HEK293 (cell line): ENCODE data around the gene ZNF665.
"Not testable (repeated sequence)": the region's sequence is repeated elsewhere in the genome, so short reads cannot be mapped to it uniquely, and the experiment has no call there.

Experiments used
- CTCF ChIA-PET: fragments of 350-600 bp; formaldehyde crosslinking; extraction: SDS; loops from one replicate; lab custom pipeline; 2021; ENCODE audit warnings: antibody characterized with exemption; lab: Yijun Ruan, JAX
- POLR2A ChIA-PET: fragments of 300-600 bp; formaldehyde crosslinking; extraction: SDS; loops from one replicate; lab custom pipeline; 2020; ENCODE audit warnings: antibody characterized with exemption, inconsistent platforms; lab: Yijun Ruan, JAX
- H3K27ac ChIP-seq: fragments of 200-500 bp; sonication (Bioruptor generic); 2 replicates; pipeline ENCODE4 v1.5.1; 2014; ENCODE audit warnings: low read depth, low read length, control low read depth, inconsistent platforms; ENCODE audit errors: extremely low read depth
- H3K36me3 ChIP-seq, 2 experiments: fragments of 200-500 bp in 1 of 2; sonication (Bioruptor generic) in 1 of 2; 1 replicate in 1 of 2; 2 replicates in 1 of 2; pipeline ENCODE4 v1.5.1; 2014 to 2017; ENCODE audit warnings: inconsistent platforms in 2 of 2, low read length in 2 of 2; ENCODE audit not compliant: control insufficient read depth in 2 of 2, insufficient read depth in 1 of 2
- H3K4me1 ChIP-seq: fragments of 200-500 bp; sonication (Bioruptor generic); 2 replicates; pipeline ENCODE4 v1.5.1; 2014; ENCODE audit warnings: mild to moderate bottlenecking, low read length, inconsistent platforms; ENCODE audit not compliant: control insufficient read depth, insufficient read depth
- H3K4me3 ChIP-seq: 2 replicates; pipeline ENCODE4 v1.5.1; 2011; ENCODE audit warnings: low read depth, mild to moderate bottlenecking, control low read depth, low read length, moderate library complexity
- H3K9me3 ChIP-seq: fragments of 200-500 bp; sonication (Bioruptor generic); 2 replicates; pipeline ENCODE4 v1.5.1; 2014; ENCODE audit warnings: low read depth, low read length, inconsistent platforms; ENCODE audit not compliant: control insufficient read depth, insufficient read depth
- BCL11B ChIP-seq: fragments of 450-650 bp; formaldehyde crosslinking; IDR thresholded peaks from 2 replicates; pipeline ENCODE4 v1.5.1; 2016; ENCODE audit warnings: low read depth, missing biosample characterization, missing genetic modification characterization
- IKZF3 ChIP-seq: fragments of 450-650 bp; IDR thresholded peaks from 2 replicates; pipeline ENCODE4 v1.5.0; 2018; ENCODE audit warnings: missing biosample characterization, mild to moderate bottlenecking, missing genetic modification characterization, moderate library complexity
- KLF7 ChIP-seq: fragments of 450-650 bp; formaldehyde crosslinking; IDR thresholded peaks from 2 replicates; pipeline ENCODE4 v1.5.1; 2016; ENCODE audit warnings: missing biosample characterization, missing genetic modification characterization, borderline replicate concordance
- PRDM1 ChIP-seq: fragments of 450-650 bp; formaldehyde crosslinking; IDR thresholded peaks from 2 replicates; pipeline ENCODE4; 2016; ENCODE audit warnings: missing biosample characterization, missing genetic modification characterization
- SCRT2 ChIP-seq: fragments of 450-650 bp; formaldehyde crosslinking; IDR thresholded peaks from 2 replicates; pipeline ENCODE4 v1.5.1; 2016; ENCODE audit warnings: missing biosample characterization, missing genetic modification characterization
- ZBTB21 ChIP-seq: fragments of 450-650 bp; formaldehyde crosslinking; IDR thresholded peaks from 2 replicates; pipeline ENCODE4 v1.5.1; 2017; ENCODE audit warnings: missing biosample characterization, missing genetic modification characterization
- ZBTB7A ChIP-seq: fragments of 450-650 bp; formaldehyde crosslinking; IDR thresholded peaks from 2 replicates; pipeline ENCODE4 v1.5.1; 2016; ENCODE audit warnings: low read depth, missing biosample characterization, missing genetic modification characterization
- ZNF404 ChIP-seq: fragments of 450-650 bp; formaldehyde crosslinking; IDR thresholded peaks from 2 replicates; pipeline ENCODE4 v1.5.1; 2017; ENCODE audit warnings: missing biosample characterization, missing genetic modification characterization
- ZNF48 ChIP-seq: fragments of 450-650 bp; formaldehyde crosslinking; IDR thresholded peaks from 2 replicates; pipeline ENCODE4 v1.5.1; 2016; ENCODE audit warnings: missing biosample characterization, missing genetic modification characterization
- ZNF624 ChIP-seq: fragments of 450-650 bp; formaldehyde crosslinking; IDR thresholded peaks from 2 replicates; pipeline ENCODE4 v1.5.1; 2017; ENCODE audit warnings: missing biosample characterization, missing genetic modification characterization
- ZNF654 ChIP-seq: fragments of 450-650 bp; formaldehyde crosslinking; IDR thresholded peaks from 2 replicates; pipeline ENCODE4 v1.5.1; 2016; ENCODE audit warnings: low read depth, missing biosample characterization, missing genetic modification characterization
- ZNF660 ChIP-seq: fragments of 450-650 bp; IDR thresholded peaks from 2 replicates; pipeline ENCODE4 v1.5.1; 2018; ENCODE audit warnings: missing biosample characterization, mild to moderate bottlenecking, missing genetic modification characterization
- ZNF677 ChIP-seq: fragments of 450-650 bp; IDR thresholded peaks from 2 replicates; pipeline ENCODE4 v1.5.0; 2018; ENCODE audit warnings: missing biosample characterization, mild to moderate bottlenecking, missing genetic modification characterization, moderate library complexity
- TF ChIP-seq, protein P1 (sequence below): fragments of 450-650 bp; formaldehyde crosslinking; IDR thresholded peaks from 2 replicates; pipeline ENCODE4 v1.5.1; 2016; ENCODE audit warnings: missing biosample characterization, missing genetic modification characterization
- TF ChIP-seq, protein P2 (sequence below): fragments of 450-650 bp; formaldehyde crosslinking; IDR thresholded peaks from 2 replicates; pipeline ENCODE4 v1.5.1; 2016; ENCODE audit warnings: missing biosample characterization, missing genetic modification characterization

The ZNF665 gene

DNA sequence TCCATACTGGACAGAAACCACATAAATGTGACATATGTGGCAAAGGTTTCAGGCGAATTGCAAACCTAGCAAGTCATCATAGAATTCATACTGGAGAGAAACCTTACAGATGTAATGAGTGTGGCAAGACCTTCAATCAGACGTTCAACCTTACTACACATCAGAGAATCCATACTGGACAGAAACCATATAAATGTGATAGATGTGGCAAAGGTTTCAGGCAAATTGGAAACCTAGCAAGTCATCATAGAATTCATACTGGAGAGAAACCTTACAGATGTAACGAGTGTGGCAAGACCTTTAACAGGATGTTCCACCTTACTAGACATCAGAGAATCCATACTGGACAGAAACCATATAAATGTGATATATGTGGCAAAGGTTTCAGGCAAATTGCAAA is 18.4 kb upstream of the ZNF665 start:
- H3K36me3 ChIP-seq, H3K4me1 ChIP-seq, H3K9me3 ChIP-seq, H3K27ac ChIP-seq, POLR2A ChIA-PET, H3K4me3 ChIP-seq, CTCF ChIA-PET: not testable (repeated sequence)

DNA sequence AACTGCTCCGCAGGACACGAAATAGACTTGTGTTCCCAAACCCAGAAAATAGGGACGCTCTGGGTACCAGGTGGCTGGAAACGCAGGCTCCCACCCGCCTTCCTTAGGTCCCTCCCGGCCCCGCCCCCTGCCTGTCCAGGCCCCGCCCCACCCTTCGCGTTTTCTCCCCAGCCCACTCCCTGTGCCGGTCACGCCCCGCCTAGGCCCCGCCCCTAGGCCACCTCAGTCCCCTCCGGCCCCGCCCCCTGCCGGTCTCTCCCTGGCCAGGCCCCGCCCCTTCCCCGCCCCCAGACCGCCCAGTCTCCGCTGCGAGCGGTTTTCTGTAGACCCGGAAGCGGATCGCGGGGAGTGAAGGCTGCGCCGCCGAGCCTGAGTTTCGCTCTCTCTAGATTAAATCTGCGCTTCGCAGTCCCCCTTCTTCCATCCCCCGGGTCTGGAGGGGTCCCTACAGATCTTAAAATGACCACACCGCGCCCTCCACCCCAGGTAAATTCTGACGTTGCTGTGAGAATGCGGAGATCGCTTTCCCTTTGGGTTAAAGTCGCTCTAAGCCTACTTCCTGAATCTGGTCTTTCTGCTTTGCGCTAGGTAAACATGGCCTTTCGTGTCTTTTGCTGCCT is 3.7 kb upstream of the ZNF665 start:
- ChIA-PET CTCF (no interaction called here), POLR2A (no interaction called here)
- Histone ChIP-seq H3K27ac (no peak overlapping the region), H3K4me1 (no peaks in the 10 kb centered on the region), H3K4me3 (peak overlapping the region; percentile 39), H3K9me3 (no peaks in the 10 kb centered on the region; the same call in 1 of the 2 replicates), H3K36me3 (no peaks in the 10 kb centered on the region)
- TF ChIP-seq BCL11B (tag by site-specific recombination), result no peak
- no peak for TF ChIP-seq ZBTB21 (tag by site-specific recombination)
- TF ChIP-seq, protein P1, sequence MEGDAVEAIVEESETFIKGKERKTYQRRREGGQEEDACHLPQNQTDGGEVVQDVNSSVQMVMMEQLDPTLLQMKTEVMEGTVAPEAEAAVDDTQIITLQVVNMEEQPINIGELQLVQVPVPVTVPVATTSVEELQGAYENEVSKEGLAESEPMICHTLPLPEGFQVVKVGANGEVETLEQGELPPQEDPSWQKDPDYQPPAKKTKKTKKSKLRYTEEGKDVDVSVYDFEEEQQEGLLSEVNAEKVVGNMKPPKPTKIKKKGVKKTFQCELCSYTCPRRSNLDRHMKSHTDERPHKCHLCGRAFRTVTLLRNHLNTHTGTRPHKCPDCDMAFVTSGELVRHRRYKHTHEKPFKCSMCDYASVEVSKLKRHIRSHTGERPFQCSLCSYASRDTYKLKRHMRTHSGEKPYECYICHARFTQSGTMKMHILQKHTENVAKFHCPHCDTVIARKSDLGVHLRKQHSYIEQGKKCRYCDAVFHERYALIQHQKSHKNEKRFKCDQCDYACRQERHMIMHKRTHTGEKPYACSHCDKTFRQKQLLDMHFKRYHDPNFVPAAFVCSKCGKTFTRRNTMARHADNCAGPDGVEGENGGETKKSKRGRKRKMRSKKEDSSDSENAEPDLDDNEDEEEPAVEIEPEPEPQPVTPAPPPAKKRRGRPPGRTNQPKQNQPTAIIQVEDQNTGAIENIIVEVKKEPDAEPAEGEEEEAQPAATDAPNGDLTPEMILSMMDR (tag by site-specific recombination), result no peak
- TF ChIP-seq, protein P2, sequence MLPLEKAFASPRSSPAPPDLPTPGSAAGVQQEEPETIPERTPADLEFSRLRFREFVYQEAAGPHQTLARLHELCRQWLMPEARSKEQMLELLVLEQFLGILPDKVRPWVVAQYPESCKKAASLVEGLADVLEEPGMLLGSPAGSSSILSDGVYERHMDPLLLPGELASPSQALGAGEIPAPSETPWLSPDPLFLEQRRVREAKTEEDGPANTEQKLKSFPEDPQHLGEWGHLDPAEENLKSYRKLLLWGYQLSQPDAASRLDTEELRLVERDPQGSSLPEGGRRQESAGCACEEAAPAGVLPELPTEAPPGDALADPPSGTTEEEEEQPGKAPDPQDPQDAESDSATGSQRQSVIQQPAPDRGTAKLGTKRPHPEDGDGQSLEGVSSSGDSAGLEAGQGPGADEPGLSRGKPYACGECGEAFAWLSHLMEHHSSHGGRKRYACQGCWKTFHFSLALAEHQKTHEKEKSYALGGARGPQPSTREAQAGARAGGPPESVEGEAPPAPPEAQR (tag by site-specific recombination), result no peak
- TF ChIP-seq ZBTB7A (tag by site-specific recombination), result no peak
- no peak for TF ChIP-seq KLF7 (tag by site-specific recombination)
- no peak for TF ChIP-seq ZNF677 (tag by site-specific recombination)
- TF ChIP-seq ZNF48 (tag by site-specific recombination), result no peak
- TF ChIP-seq ZNF624 (tag by site-specific recombination), result no peak

DNA sequence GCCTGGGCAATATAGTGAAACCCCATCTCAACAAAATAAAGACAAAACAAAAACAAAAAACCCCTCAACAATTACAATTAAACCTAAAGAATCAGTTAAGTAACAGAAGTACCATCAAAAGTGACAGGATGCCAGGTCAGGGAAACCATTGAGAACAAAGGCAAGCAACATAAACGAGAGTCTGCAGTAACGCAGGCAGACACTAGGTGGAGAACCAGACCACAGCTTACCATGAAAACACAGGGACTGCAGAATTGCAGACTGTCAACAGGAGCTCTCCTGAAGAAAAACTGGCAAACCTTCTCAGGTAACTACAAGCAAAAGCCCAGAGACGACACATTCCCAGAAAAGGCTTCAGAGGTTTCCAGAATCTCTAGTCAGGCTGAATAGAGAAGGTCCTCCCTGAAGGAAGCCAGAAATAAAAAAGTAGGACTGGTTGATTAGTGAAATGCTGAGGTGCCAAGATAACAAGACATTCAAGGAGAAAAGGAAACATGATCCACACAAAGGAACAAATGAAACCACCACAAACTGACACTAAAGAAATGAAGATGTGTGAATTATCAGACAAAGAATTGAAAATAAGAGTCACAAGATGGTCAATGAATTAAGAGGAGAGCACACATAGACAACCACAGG is 2.2 kb upstream of the ZNF665 start:
- Histone ChIP-seq H3K36me3 (no peaks in the 10 kb centered on the region), H3K4me3 (no peak overlapping the region), H3K27ac (no peak overlapping the region), H3K9me3 (no peaks in the 10 kb centered on the region; the same call in 1 of the 2 replicates), H3K4me1 (no peaks in the 10 kb centered on the region)
- TF ChIP-seq ZNF404 (tag by site-specific recombination) (no peak), ZNF660 (tag by site-specific recombination) (peak; percentile 56; the same call in 1 of the 2 replicates), PRDM1 (tag by site-specific recombination) (peak; percentile 73), IKZF3 (no peak), SCRT2 (tag by site-specific recombination) (peak; percentile 45; the same call in 1 of the 2 replicates), ZNF654 (tag by site-specific recombination) (peak; percentile 53; the same call in 1 of the 2 replicates)
- ChIA-PET CTCF (interaction anchor here (0.6 to 1.1 kb wide), 8 partner anchors 45 to 598 kb away, joined by 3 to 4 read pairs (median 3); partner anchors contain the start of gene ZNF816), POLR2A (no interaction called here)
